Fibroblast of villous mesenchyme (primary cell): ENCODE measurements around the gene SPP1. TPM values are rescaled to one million over a fixed set of nuclear protein-coding genes. Genes with fewer than 3 reads are reported as not detected.

Experiments
- DNase-seq: peaks from one replicate; pipeline ENCODE4 v3.0.0-alpha.2; 2010; ENCODE audit warnings: low read depth
- H3K4me3 ChIP-seq: 2 replicates; pipeline ENCODE4 v1.5.1; 2011; ENCODE audit warnings: low read depth, mild to moderate bottlenecking, low read length
- total RNA-seq: library from RNA; depleted of rRNA; stranded (reverse); fragments of >200 nt; gene quantifications from 2 replicates; pipeline ENCODE4 v1.2.3, GENCODE V29; 2012
- TF ChIP-seq, protein P1 (sequence below): IDR thresholded peaks from 2 replicates; pipeline ENCODE4 v1.5.1; 2012; ENCODE audit warnings: low read depth, mild to moderate bottlenecking, low read length; ENCODE audit not compliant: insufficient read depth

Gene SPP1
- total RNA-seq: 3.9 and 11.3 TPM in 2 replicates

DNA sequence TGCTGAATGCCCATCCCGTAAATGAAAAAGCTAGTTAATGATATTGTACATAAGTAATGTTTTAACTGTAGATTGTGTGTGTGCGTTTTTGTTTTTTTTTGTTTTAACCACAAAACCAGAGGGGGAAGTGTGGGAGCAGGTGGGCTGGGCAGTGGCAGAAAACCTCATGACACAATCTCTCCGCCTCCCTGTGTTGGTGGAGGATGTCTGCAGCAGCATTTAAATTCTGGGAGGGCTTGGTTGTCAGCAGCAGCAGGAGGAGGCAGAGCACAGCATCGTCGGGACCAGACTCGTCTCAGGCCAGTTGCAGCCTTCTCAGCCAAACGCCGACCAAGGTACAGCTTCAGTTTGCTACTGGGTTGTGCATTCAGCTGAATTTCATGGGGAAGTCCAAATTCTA is at the start of gene SPP1:
SPP1 (plus strand) TSS at position 249 of the 400 bp plus-strand sequence. CDS start 1,182 bp downstream, outside the sequence.
- no peak within 1 kb of the TSS for H3K4me3 ChIP-seq
- no peak for DNase-seq
- TF ChIP-seq, protein P1, sequence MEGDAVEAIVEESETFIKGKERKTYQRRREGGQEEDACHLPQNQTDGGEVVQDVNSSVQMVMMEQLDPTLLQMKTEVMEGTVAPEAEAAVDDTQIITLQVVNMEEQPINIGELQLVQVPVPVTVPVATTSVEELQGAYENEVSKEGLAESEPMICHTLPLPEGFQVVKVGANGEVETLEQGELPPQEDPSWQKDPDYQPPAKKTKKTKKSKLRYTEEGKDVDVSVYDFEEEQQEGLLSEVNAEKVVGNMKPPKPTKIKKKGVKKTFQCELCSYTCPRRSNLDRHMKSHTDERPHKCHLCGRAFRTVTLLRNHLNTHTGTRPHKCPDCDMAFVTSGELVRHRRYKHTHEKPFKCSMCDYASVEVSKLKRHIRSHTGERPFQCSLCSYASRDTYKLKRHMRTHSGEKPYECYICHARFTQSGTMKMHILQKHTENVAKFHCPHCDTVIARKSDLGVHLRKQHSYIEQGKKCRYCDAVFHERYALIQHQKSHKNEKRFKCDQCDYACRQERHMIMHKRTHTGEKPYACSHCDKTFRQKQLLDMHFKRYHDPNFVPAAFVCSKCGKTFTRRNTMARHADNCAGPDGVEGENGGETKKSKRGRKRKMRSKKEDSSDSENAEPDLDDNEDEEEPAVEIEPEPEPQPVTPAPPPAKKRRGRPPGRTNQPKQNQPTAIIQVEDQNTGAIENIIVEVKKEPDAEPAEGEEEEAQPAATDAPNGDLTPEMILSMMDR: no peak

DNA sequence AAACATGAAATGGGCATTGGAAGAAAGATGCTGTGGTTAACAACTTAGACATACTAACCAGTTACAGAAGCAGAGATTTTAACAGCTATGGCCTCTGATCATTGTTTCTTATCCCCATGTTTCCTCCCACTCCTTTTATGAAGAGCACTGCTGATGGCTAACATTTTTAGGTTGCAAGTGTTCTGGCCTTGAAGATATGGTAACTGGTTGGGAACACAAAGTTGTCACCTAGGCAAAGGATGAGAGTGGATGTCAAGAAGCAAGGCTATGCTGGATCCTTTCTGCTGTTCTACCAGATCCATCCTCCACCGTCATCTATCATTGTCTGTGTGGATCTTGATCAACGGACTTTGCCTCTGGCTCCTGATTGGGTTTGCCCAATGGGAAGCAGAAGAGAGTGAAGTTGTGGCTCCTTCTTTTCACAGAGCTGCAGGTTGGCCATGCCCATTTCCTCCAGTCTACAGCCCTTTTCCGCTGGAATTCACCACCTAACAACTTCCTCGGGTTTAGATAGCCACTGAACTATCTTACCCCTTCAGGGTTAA is 48.9 kb upstream of the SPP1 start:
- TF ChIP-seq, protein P1: no peak
- H3K4me3 ChIP-seq: no peak overlapping the region
- no peak for DNase-seq

DNA sequence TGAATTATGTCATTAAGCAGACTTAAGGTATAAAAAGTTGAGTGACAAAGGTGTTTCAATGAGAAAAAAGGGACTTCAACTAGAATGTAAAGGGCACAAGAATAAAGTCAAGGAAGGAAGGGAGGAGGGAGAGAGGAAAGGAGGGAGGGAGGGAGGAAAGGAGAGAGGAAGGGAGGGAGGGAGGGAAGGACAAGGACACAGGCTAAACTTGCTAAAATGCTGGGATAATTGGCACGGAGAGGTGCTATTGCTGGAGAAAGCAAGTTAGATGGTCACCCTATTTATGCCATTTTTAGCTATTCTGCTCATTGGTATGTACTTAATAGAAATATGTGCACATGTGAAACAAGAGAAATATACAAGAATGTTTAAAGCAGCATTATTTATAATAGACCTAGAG is 44.9 kb upstream of the SPP1 start:
- TF ChIP-seq, protein P1: no peak
- DNase-seq: no peak
- H3K4me3 ChIP-seq: no peak overlapping the region

DNA sequence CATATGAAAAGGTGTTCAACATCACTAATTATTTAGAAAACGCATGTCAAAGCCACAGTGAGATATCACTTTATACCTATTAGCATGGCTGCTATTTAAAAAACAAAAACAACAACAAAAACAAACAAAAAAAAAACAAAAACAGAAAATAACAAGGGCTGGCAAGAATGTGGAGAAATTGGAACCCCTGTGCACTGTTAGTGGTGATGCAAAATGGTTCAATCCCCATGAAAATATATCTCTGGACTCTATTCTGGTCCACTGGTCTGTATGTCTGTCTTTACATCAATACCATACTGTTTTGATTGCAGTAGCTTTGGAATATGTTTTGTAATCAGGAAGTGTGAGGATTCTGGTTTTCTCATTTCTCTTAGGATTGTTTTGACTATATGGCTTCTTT is 43.6 kb upstream of the SPP1 start:
- TF ChIP-seq, protein P1: no peak
- no peak overlapping the region for H3K4me3 ChIP-seq
- no peak for DNase-seq

DNA sequence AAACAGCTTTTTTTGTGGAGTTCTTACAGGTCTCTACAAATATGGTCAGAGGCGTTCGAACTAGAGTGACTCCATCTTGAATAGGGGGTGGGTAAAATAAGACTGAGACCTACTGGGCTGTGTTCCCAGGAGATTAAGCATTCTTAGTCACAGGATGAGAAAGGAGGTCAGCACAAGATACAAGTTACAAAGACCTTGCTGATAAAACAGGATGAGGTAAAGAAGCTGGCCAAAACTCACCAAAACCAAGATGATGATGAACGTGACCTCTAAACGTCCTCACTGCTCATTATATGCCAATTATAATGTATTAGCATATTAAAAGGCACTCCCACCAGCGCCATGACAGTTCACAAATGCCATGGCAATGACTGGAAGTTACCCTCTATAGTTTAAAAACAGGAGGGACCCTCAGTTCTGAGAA is 42.8 kb upstream of the SPP1 start:
- TF ChIP-seq, protein P1: no peak
- no peak overlapping the region for H3K4me3 ChIP-seq
- no peak for DNase-seq

DNA sequence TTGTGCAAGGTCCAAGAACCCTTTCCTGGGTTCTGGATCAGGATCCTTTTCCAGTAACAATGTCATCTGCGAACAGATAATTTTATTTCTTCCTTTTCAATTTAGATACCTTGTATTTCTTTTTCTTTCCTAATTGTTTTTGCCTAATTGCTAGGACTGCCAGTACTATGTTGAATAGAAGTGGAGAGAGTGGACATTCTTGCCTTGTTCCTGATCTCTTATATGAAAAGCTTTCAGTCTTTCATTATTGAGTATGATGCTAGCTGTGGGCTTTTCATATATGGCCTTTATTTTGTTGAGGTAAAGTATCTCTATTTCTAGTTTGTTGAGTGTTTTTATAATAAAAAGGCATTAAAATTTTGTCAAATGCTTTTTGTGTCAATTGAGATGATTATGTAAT is 42.2 kb upstream of the SPP1 start:
- H3K4me3 ChIP-seq: no peak overlapping the region
- TF ChIP-seq, protein P1: no peak
- no peak for DNase-seq

DNA sequence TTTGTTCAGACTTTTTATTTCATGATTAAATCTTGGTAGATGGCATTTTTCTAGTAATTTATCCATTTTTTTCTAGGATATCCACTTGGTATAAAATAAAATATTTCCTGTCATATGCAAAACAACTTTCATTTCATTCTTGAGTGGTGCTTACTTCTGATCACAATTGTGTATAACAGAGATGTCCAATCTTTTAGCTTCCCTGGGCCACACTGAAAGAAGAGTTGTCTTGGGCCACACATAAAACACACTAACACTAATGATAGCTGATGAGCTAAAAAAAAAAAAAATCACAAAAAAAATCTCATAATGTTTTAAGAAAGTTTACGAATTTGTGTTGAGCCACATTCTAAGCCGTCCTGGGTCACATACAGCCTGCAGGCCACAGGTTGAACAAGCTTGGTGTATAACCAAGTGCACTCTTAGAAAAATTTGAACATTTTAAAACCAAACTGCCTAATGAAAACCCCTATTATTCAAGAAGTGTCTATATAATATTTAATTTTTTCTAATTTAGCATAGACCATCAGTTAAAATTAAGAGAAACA is 41.3 kb upstream of the SPP1 start:
- no peak overlapping the region for H3K4me3 ChIP-seq
- DNase-seq: no peak
- TF ChIP-seq, protein P1: no peak
